HG03439 (cell line): ENCODE measurements around the gene SERGEF.

ENCODE experiments used
- ATAC-seq: cut with Tn5 transposase; IDR thresholded peaks from one replicate; pipeline ENCODE4 v1.9.1; 2021; ENCODE audit warnings: mild to moderate bottlenecking, moderate library complexity; ENCODE audit not compliant: unreplicated experiment

Gene SERGEF

GRCh38 chr11:17792161-17792560, 220.7 kb downstream of the SERGEF start:
- no peak for ATAC-seq

GRCh38 chr11:17791144-17791543, 221.7 kb downstream of the SERGEF start:
- no peak for ATAC-seq

DNA sequence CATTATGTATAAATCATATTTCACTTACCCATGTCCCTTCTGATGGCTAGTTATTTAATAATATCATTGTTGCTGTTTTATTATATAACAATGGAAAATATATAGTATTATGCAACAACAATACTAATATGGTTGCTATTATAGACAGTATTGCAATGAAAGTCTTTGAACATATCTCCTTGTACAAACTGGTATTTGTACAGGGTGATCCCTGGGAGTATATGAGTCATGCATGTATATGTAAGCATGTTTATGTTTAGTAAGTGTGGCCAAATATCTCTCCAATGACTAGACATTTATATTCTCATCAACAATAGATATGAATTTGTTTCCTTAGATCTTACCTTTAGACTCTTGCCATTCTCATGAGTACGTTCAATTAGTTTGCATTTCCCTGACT, 222.4 kb downstream of the SERGEF start:
- ATAC-seq = no peak

DNA sequence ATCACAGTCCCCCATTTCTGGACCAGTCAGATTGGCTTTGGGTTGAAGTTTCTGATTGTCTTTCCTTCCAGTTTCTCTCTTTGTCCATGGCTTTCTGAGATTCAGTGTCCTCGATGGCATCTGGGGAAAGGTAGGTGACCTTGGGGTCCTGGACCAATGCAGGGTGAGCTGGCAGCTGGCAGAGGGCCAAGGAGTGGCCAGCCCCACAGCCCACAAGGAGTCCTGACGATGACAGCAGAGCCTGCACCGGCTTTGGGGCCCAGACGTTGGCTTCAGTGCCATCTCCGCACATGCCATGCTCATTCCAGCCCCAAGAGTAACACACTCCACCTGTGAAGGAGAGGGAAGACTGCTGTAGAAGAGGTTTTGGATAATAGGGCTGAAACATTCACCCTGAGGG, 224.8 kb downstream of the SERGEF start:
- no peak for ATAC-seq

GRCh38 chr11:17786824-17787525, 225.9 kb downstream of the SERGEF start:
- ATAC-seq = no peak

GRCh38 chr11:17783878-17784277, 229.0 kb downstream of the SERGEF start:
- no peak for ATAC-seq

DNA sequence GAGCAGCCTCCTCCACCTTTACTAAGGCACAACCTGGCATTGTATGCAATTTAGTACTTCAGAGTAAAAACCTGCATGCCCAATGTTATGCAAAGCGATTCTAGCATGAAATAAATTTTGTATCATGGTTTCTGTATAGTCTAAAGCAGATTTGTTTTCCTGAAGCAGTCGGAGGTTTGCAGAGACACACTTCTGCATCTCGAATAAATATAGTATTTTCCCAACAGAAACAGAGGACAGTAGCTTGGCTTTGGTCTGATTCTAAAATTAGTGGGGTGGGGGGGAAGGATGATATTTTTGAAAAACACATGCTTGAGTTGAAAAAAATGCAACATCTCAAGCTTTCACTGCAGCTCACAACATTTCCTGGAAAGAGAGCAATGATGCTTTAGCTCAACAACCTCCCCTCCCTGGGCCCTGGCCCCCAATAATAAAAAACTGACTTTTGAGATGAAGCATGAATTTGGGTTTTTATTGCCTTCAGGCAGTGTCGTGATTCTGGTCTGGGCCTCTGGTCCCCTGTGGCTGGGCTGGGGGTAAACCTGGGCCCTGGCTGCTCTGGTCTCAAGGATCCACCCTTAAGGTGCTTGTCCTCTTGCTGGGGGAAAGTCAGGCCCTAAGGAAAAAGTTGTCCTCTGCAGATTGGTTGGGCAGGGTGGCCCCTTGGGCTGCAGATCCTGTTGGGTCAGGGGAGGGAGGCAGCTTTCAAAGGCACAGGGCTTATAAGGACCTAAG, 230.1 kb downstream of the SERGEF start:
- ATAC-seq = no peak

GRCh38 chr11:17782145-17782544, 230.7 kb downstream of the SERGEF start:
- no peak for ATAC-seq

DNA sequence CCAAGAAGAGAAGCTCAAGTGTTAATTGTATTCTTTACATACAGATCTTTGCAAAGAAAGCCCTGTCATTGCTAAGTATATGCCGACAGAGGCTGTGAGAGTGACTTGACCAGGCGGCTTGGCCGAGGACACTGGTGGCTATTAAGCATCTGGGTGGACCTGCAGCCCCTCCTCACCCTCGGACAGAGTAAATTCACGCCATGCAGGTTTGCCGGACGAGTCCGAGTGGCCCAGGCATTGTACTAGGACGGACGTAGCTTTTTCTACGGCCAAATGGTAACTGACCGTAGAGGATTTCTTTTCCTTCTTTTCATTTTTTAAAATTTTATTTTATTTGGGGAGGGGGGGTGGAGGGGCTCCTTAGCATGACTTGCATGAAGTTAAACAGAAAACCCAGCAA, 231.2 kb downstream of the SERGEF start:
- no peak for ATAC-seq

DNA sequence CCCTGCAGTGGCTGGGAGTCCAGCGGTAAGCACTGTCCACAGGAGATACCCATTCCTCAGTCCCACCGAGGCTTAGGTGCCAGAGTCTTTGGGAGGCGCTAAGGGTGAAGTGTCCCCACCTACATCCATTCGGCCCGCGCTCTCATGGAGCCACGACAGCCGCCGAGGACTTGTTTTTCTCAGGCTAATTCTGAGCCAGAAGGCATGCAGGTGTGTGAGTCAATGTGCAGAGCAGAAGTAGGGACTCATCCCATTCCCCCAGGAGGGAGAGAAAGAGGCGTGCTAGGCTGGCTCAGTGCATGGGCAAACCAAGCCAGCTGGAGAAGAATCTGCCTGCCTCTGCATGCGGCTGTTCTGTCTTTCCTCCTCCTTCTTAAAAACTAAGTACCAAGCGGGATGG, 231.6 kb downstream of the SERGEF start:
- ATAC-seq = no peak

GRCh38 chr11:17780668-17781067, 232.2 kb downstream of the SERGEF start:
- ATAC-seq = no peak

- no peak for ATAC-seq
These were observed 232.8 kb downstream of the SERGEF start for GRCh38 chr11:17779861-17780594.

GRCh38 chr11:17778956-17779860, 233.6 kb downstream of the SERGEF start:
- no peak for ATAC-seq

DNA sequence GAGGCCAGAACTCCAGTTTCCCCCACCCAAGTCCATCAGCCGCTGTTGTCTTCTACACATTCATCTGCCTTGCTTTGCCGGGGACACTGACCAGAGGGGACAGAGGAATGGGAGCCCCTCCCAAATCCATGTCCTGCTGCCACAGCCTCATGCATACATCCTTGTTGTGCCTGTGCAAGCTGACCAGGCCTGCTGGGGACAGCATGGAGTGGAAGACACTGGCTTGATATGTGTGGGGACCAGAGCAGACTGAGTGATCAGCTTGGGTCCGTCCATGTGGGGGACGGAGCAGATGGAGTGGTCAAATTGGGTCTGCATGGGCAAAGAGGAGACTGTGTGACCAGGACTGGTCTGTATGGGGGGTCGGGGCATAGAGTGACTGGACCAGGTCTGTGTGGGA, 234.5 kb downstream of the SERGEF start:
- no peak for ATAC-seq

- ATAC-seq = no peak
These were observed 235.1 kb downstream of the SERGEF start for GRCh38 chr11:17777738-17778091.

DNA sequence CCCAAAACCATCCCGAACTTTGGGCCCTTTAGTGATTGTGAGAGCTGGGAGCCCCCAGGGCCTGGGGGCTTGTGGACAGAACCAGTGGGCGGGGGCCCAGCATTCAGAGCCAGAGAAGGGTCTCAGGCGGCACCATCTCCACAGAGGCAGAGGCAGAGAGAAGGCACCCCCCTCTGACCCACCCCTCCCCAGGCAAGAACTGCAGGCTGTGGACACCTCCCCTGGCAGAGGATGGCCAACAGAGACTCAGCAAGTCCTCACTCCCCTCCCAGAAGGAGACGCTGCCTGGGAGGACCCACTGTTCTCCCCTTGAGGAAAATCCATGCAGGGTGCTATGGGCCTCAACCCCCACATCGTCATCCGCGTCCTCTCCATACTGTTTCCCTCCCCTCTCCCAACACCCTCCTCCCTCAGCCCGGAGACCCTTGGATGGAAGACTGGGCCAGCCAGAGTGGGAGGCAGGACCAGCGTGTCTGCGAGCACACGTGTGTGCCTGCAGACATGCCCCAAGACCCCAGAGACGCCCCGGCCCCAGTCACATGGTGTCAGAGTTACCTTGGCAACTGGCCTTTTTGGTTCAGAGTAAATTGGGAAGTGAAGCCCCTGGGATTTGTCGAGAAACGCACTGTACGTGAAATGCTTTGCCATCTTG, 235.6 kb downstream of the SERGEF start:
- ATAC-seq = no peak

- no peak for ATAC-seq
These were observed 236.5 kb downstream of the SERGEF start for GRCh38 chr11:17776212-17776875.

GRCh38 chr11:17775507-17776211, 237.2 kb downstream of the SERGEF start:
- ATAC-seq = no peak

- no peak for ATAC-seq
These were observed 237.9 kb downstream of the SERGEF start for GRCh38 chr11:17775035-17775348.
